GM18951 (cell line): ENCODE measurements around the gene HS6ST1.

Experiments
- POLR2A ChIP-seq: IDR thresholded peaks from 4 replicates; pipeline ENCODE4 v1.6.1; 2011; ENCODE audit warnings: mild to moderate bottlenecking; ENCODE audit not compliant: insufficient read length, insufficient read depth; ENCODE audit errors: extremely low read depth
- in situ Hi-C: fragments of 300-500 bp; cut with MboI; formaldehyde crosslinking; loops from one replicate; pipeline ENCODE4 v1.12.0; 2022; ENCODE audit warnings: low sequenced_read_pairs, mixed read lengths, inconsistent platforms; ENCODE audit not compliant: unreplicated experiment

HS6ST1 gene

DNA sequence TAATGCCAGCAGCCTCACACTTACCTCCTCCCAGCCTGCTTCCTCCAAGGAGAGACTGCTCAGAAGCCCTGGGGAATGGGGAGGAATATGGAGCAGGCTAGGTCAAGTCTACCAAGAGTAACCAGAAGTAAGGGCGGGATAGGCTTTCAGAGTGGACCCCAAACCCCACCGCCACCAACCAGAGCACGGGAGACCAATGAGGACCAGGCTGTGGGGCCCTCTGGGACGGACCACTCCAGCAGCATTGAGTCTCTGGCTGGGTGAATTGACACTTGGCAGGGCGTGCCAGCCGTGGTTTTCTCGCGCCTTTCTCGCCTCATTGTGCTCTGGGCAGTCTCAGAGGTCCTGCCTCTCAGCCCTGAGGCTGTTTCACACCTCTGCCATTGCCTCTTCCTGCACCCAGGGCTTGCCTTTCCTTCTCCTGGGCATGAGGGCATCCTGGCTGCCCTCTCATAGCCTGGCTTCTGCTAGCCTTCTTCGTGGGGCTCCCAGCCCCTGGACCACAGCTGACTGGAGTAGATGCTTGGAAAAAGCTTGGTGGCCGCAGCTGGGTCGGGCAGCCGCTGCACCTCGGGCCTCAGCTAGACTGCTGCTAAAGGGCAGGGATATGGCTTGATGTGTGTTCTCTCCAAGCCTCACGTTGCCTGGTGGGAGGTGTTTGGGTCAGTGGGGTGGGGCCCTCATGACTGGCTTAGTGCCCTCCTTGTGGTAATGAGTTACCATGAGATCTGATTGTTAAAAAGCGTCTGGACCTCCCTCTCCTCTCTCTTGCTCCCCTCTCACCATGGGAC is 40.5 kb upstream of the HS6ST1 start:
- in situ Hi-C loops, result no loop called here
- no peak for TF ChIP-seq POLR2A

DNA sequence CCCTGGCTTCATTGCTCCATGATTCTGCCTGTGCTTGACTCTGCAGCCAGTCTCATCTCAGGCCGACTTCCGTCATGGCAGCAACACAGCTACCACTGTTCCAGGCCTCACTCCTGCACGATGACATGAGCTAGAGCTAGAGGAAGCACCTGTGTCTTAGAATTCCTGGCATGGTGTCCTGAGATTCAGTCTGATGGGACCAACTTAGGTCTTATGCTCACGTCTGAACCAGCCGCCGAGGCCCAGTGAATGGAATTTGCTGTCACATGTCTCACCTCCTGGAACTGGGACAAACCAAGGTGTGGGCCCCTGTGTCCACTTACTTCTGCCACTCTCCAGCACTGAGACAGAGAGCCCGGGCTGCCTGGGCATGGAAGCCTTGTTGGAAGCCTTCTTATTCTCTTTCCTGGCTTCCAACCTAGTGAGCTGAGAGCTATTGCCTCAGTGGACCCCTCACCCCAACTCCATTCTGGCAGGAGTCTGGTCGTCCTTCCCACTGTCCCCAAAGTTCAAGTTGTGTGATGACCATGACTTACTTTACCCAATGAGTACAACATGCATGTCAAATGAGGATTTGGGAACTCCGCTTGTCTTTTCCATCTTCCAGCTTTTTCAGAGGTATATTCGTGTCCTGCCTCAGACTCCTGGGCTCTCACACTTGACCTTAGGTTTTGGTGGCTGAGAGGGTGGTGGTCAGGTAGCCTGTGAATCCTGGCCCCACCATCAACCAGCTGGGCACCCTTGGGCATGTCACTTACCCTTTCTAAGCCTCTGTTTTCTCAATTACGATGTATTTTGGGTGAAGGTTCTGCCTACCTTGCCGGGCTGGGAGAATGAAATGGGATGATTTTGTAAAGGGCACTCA is 39.1 kb upstream of the HS6ST1 start:
- in situ Hi-C loops, result no loop called here
- TF ChIP-seq POLR2A, result no peak

DNA sequence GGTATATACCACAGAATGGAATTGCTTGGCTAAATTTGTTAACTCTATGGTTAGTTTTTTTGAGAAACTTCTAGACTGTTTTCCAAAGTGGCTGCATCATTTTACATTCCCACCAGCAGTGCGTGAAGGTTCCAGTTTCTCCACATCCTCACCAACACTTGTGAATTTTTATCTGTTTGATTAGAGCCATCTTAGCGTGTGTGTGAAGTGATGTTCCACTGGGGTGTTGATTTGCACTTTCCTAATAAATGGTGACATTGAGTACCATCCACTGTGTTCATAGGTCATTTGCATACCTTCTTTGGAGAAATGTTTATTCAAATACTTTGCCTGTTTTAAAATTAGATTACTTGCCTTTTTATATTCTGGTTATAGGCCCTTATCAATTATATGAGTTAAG is 37.5 kb upstream of the HS6ST1 start:
- in situ Hi-C loops, result no loop called here

DNA sequence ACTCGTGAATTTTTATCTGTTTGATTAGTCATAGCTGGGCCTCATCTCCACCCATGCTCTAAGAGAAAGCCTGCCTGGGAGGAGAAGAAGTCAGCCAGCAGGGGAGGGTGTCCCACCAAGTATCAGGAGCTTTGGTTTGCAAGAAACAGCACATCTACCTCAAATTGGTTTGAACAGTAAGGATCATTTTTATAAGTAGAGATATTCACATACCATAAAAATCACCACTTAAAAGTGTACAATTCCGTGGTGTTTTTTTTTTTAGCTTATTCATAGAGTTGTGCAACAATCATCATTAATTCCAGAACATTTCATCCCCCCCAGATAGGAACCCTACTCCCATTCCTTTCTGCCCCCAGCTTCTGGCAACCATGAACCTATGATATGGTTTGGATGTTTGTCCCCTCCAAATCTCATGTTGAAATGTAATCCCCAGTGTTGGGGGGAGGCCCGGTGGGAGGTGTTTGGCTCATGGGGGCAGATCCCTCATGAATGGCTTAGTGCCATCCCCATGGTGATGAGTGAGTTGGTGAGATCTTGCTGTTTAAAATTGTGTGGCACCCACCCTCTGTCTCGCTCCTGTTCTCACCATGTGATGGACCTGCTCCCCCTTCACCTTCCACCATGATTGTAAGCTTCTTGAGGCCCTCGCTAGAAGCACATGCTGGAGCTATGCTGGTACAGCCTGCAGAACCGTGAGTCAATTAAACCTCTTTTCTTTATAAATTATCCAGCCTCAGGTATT is 36.2 kb upstream of the HS6ST1 start:
- in situ Hi-C loops, result no loop called here

More for the DNA sequence above, 37.5 kb upstream of the HS6ST1 start:
- no peak for TF ChIP-seq POLR2A

DNA sequence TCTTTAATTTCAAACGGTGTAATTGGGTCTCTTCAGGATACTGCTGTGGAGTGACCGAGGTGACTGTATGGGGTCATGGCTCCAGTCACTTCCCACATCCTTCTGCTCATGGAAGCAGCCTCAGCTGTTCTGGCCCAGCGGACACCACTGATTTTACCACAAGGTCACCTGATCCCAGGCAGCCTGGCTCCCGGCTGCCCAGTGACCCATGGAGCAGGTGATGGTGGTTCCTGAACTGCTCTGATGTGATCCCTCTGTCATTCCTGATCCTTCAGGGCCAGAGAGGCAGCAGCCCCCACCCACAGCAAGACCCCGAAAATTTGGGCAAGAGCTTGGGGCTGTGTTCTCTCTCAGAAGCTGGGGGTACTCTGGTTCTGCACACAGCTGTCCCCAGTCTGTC is 35.5 kb upstream of the HS6ST1 start:
- TF ChIP-seq POLR2A, result no peak
- in situ Hi-C loops, result no loop called here

More for the DNA sequence above, 36.2 kb upstream of the HS6ST1 start:
- no peak for TF ChIP-seq POLR2A

DNA sequence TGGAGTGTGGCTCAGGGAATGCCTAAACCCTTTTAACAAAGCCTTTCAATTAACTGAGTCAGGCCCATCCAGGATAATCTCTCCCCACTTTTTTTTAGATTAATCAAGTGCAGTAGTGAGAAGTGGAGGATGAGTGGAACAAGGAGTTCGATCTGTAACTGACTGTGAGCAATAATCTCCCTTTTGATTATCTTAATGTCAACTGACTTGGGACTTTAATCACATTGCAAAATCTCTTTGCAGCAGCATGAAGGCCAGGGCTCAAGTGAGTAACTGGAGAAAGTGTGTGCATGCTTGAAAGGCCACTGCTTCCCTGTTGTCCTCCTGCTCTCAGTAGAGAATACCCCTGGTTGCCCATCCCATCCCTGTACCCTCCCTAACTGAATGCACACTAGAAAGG is 32.1 kb upstream of the HS6ST1 start:
- in situ Hi-C loops, result no loop called here
- no peak for TF ChIP-seq POLR2A

DNA sequence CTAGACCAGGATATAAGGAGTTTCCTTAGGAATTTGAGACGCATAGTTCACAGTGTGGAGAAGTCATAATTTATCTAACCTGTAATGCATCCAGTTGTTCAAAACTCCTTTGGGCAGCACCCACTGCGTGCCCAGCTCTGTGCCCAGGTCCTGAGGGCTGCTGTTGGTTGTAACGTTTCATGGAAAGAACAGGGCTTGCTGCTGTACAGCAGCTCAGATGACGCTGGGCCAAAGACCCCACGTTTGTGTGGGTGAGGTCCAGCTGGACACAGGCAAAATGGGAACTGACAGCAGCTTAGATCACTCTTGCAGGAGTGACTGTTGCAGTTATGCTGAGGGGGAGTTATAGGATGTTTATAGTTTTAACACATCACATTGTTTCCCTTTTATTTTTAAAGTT is 30.0 kb upstream of the HS6ST1 start:
- in situ Hi-C loops, result no loop called here
- TF ChIP-seq POLR2A, result no peak

DNA sequence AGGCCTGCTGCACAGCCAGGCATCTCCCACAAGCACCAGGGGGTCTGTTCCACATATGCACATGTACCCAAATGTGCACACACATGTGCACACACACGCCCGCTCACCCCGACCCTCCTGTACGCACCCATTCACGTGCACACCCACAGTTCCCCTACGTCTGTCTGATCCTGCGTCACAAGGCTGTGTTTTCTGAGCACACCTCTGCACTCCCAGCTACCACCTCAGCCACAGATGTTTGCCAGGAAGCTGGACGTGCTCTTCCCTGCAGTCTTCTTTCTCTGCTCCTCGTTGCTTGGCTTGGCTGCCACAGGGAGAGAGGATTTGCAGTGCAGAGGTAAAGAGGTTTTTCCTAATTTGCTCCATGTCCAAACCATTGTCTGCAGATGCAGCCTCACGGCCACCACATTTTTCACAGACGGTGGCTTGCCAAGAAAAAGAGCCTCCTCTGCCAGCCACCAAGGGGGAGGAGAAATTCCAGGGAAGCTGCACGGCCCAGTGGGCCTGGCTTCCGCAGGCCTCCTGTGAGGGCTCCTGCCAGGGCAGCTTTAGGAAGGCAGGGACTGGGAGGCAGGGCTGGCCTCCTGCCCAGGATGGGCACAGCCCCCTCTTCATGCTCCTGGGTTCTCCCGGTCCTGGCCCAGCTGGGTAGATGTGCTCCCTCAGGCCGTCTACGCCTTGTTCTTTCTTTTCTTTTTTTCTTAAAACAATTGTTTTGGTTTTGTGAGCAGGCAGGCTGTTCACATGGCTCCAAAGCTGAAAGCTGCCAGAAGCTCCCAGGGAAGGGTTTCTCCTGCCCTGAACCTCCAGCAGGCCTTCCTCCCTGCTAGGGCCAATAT is 29.3 kb upstream of the HS6ST1 start:
- no peak for TF ChIP-seq POLR2A
- in situ Hi-C loops, result no loop called here

DNA sequence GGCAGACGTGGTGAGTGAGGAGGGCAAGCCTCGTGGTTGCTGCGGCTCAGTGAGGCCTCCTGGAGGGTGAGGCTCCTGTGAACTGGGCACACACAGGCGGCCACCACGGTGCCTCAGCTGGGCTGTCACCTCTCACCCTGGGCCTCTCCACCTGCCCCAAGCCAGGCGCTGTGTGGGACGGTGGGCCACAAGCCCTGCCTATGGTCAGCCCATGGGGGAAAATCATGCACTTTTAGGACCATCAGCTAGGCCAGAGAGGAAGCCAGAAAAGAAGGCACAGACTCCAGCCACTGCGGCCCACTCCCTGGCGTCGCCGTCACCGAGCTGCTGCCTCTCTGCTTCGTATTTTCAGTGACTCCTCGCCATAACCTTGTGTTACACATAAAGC is 28.5 kb upstream of the HS6ST1 start:
- in situ Hi-C loops, result no loop called here
- TF ChIP-seq POLR2A, result no peak

DNA sequence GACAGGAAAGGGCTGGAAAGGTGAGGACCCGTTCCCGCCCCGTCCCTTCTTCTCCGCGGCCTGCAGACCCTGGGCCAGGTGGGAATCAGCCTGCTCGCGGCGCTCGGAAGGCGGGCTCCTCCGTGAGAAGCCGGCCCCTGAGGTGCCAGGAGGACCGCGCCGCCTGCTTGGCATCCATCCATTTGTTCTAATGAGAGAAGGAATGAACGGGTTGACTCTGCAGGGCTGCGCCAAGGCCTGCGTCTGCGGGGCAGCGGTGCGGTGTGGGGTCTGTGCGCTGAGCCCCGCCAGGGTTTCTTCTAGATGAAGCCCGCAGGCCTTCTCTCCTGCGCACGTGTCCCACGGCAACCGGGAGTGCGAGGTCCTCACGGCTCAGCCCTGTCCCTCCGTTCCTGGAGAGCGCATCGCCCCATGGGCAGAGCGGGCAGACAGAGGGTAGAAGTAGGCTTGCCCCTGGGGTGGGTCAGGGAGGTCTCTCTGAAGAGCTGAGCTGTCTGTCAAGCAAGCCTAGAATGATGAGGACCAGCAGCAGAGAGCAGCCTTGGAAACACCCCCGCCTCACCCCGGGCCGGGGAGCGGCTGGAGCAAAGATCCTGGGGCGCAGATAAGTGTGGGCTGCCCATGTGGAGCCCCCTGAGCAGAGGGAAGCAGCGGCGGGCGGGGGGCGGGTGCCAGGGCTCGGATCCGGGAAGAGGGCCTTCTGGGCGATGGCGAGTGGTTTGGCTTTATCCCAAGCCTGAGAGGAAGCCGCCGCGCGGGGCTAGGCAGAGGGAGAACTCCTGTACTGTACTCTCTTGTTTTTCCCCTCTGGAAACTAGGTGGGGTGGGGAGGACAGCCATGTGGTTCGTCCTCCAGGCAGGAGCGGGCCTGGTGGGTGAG is 27.9 kb upstream of the HS6ST1 start:
- in situ Hi-C loops, result no loop called here
- no peak for TF ChIP-seq POLR2A

DNA sequence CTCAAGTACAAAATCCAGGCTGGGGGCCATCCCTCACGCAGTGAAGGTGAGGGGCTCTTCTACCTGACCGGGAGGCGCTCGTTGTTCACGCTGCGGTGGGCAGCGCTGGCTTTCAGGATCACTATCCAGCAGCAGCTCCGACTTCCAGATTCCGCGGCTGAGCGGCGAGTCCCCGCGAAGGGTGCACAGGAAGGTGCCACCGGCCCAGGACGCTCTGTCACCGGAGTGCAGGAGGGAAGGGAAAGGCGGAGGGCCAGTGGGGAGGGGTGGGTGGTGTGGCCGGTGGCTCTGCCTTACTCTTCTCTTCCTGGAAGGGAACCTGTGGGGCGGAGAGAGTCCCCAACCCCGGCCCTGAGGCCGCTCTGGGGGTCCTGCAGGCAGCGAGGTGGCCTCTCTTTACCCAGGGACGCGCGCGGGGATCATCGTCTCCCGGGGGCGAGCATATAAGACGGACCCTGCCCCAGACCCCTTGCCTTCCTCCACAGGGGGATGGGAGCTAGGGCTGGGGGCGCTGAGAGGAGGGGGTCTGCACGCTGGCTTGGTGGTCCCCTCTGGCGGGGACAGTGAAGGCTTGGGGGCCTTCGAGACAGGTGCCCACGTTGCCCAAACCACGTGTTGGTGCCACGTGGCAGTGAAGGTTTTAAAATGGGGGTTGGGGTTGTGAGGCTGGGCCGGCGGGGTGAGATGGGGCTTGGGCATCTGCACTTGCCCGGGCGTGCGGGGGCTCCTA is 26.9 kb upstream of the HS6ST1 start:
- in situ Hi-C loops, result no loop called here
- no peak for TF ChIP-seq POLR2A
